GM12872 (cell line): Measurements from ENCODE around the gene DSCAM.

Experiments used
- TF ChIP-seq, protein P1 (sequence below): IDR thresholded peaks from 3 replicates; pipeline ENCODE4 v1.5.1; 2011; ENCODE audit warnings: low read depth, mild to moderate bottlenecking, low read length, moderate library complexity; ENCODE audit not compliant: insufficient read depth

Gene DSCAM

DNA sequence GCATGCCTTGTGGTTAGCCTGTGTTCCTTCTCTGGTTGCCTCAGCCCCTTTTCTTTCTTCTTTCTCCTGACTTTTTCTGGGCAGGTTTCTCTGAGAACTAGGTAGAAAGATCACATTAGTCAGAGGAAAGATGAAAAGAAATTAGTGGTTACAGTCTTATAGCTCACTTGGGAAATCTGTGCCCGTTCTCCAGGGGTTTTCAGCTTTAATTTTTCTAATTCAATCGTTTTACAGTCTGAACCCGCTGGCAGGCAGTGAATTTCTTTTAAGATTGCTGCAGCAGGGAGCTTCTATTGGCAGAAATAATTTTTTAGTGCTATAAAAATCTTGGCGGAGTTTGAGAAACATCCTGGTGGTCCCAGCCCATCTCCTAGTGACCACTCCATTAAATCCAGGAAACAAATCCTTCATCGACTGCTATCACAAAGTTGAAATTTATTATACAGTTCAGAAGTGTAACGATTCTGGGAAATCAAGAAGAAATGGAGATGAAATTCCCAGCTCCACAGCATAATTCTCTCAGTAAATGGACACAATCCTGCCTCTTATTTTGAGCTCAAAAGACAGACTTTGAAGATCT lies 866.6 kb downstream of the DSCAM start:
- TF ChIP-seq, protein P1, sequence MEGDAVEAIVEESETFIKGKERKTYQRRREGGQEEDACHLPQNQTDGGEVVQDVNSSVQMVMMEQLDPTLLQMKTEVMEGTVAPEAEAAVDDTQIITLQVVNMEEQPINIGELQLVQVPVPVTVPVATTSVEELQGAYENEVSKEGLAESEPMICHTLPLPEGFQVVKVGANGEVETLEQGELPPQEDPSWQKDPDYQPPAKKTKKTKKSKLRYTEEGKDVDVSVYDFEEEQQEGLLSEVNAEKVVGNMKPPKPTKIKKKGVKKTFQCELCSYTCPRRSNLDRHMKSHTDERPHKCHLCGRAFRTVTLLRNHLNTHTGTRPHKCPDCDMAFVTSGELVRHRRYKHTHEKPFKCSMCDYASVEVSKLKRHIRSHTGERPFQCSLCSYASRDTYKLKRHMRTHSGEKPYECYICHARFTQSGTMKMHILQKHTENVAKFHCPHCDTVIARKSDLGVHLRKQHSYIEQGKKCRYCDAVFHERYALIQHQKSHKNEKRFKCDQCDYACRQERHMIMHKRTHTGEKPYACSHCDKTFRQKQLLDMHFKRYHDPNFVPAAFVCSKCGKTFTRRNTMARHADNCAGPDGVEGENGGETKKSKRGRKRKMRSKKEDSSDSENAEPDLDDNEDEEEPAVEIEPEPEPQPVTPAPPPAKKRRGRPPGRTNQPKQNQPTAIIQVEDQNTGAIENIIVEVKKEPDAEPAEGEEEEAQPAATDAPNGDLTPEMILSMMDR: no peak

DNA sequence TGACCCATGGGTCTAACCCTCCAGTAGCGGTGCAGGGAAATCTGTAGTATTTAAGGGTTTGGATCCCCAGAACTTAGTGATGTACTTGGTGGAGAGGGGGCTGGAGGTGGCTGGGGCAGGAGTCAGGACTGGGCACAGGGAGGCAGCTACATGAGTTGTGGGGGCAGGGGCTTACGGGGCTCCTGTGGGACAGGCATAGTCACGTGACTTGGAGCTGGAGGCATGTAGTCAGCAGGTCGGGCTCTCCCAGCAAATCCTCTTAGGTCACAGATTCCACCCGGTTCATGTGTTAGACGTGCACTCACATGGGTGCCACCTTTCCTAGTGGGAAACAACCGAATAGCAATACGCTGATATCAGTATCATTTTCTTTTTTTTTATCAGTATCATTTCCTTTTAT lies 867.6 kb downstream of the DSCAM start:
- TF ChIP-seq, protein P1: no peak

GRCh38 chr21:39976800-39977199 lies 870.2 kb downstream of the DSCAM start:
- TF ChIP-seq, protein P1: no peak

DNA sequence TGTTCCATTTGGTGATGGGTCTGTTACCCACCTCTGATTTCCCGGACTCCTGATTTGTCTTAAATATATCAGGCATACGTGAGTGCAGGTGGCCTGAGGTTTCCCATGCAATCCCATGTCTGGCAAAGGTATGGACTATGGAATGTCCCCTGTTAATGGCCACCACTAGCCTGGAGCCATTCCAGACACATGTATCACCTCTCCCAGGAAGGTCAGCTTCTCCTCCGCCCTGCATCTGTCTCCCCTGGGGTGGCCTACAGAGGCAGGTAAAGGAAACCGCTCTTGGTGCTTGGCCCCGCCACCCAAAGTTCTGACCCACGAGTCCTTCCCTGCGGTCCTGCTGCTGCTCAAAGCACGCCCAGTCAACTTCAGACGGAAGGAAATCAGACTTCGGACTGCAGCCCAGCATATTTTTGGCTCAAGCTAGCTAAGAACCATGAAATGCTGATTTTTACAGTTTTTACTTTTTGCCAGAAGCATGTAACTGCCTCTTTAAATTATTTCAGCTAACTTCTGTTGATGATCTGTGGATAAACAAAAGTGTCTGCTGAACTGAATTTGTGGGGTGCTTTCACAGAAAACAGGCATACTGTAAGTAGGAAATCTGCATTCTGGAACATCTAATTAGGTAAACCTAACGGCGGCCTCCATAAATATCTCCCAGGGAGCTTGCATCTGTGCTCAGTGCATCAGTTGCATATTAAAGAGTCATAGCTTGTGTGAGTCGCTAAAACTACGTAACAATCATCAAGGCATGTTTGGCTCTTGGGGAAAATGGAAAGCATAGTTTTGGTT lies 873.8 kb downstream of the DSCAM start:
- TF ChIP-seq, protein P1: no peak

DNA sequence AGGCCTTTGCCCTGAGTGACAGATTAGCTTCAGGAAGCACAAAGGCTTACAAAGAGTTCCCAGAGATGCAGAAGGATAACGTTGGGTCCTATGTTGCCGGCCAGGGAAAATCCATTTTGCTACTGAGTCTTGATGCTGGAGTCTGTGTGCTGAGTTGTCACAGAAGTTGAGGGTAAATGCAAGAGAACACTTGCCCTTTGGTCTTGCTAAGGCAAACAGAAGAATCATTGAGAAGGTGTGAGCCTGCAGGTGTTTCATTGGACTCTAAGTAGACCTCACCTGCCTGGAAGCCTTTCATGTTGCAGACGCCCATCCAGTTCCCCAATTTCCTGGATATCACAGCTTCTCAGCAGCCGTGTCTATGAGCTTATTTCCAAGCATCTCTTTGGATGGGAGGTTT lies 874.5 kb downstream of the DSCAM start:
- TF ChIP-seq, protein P1: no peak

DNA sequence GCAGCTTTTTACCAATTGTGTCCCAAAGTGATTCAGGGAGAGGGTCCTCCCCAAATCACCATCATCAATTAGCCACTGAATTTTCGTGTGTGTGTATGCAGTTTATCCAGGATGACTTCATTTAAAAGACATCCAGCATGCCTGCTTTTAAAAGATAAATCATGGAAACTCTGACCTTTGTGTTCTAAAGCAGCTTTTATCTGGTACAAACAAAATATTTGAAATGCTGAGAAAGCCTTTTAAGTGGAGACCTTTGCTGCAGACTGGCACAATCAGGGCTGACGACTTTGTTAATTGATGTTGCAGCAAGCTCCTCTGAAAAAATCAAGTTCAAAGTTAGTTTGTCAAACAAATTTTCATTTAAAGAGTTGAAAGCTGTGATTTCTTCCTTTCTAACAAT lies 875.0 kb downstream of the DSCAM start:
- TF ChIP-seq, protein P1: no peak

GRCh38 chr21:39969691-39970364 lies 877.1 kb downstream of the DSCAM start:
- TF ChIP-seq, protein P1: no peak
